Heart left ventricle (tissue), 16 donors: ENCODE results near the gene SLC19A1. TPM values are rescaled to one million over a fixed set of nuclear protein-coding genes. Genes with fewer than 3 reads are reported as not detected.

Experiments
- ATAC-seq, 4 donors: fragments of 200-7000 bp; cut with Tn5 transposase; one replicate each; pipeline ENCODE4 v1.9.1; 2020 to 2022; ENCODE audit warnings: moderate library complexity in 4 of 4, mild to moderate bottlenecking in 3 of 4, moderate number of reproducible peaks in 1 of 4
- DNase-seq, 5 donors: peaks; one replicate each; pipeline ENCODE4 v3.0.0-alpha.2; 2020
- H3K27ac ChIP-seq, 12 donors: fragments of 200-600 bp; sonication (generic) in 4 of 12; one replicate each; pipeline versions ENCODE4 v1.5.0 to v1.8.0; 2016 to 2022; ENCODE audit warnings: mild to moderate bottlenecking in 2 of 12
- H3K27me3 ChIP-seq, 9 donors: fragments of 200-600 bp; sonication (generic) in 2 of 9; one replicate each; pipeline versions ENCODE4 v1.5.1 to v1.8.0; 2016 to 2022; ENCODE audit warnings: mild to moderate bottlenecking in 3 of 9
- H3K36me3 ChIP-seq, 9 donors: fragments of 200-600 bp; sonication (generic) in 2 of 9; one replicate each; pipeline versions ENCODE4 v1.5.0 to v1.8.0; 2018 to 2022; ENCODE audit warnings: mild to moderate bottlenecking in 2 of 9
- H3K4me1 ChIP-seq, 12 donors: fragments of 200-600 bp; sonication (generic) in 4 of 12; one replicate each; pipeline versions ENCODE4 v1.5.0 to v1.8.0; 2016 to 2022; ENCODE audit warnings: mild to moderate bottlenecking in 3 of 12
- H3K4me3 ChIP-seq, 12 donors: fragments of 200-600 bp; sonication (generic) in 4 of 12; one replicate each; pipeline versions ENCODE4 v1.5.0 to v1.8.0; 2017 to 2022; ENCODE audit warnings: mild to moderate bottlenecking in 9 of 12, moderate library complexity in 4 of 12
- H3K9me3 ChIP-seq, 12 donors: fragments of 200-600 bp; sonication (generic) in 4 of 12; one replicate each; pipeline versions ENCODE4 v1.5.0 to v1.8.0; 2016 to 2022; ENCODE audit warnings: mild to moderate bottlenecking in 1 of 12
- CTCF ChIP-seq, 12 donors: fragments of 200-600 bp; sonication (generic) in 4 of 12; IDR thresholded peaks; one replicate each; pipeline versions ENCODE4 v1.5.0 to v1.8.0; 2018 to 2022; ENCODE audit warnings: antibody characterized with exemption in 12 of 12, mild to moderate bottlenecking in 5 of 12
- POLR2A ChIP-seq, 2 donors: fragments of 450-650 bp; IDR thresholded peaks; one replicate each; pipeline ENCODE4 v1.6.1; 2017; ENCODE audit warnings: antibody characterized with exemption in 2 of 2, mild to moderate bottlenecking in 2 of 2, moderate library complexity in 2 of 2
- WGBS, 4 donors: extraction: QIAGEN DNeasy Blood & Tissue Kit in 2 of 4; methylation state at CpG; one replicate each; pipeline versions ENCODE4 v1.1.5 to v1.1.7; 2013 to 2018; 5-methylcytosine and 5-hydroxymethylcytosine counted together
- intact Hi-C, 10 donors: fragments of 100-400 bp; cut with DNase I; formaldehyde crosslinking; loops; one replicate each; pipeline versions ENCODE4 v1.11.1 to v1.14.2; 2022
- polyA plus RNA-seq, 2 donors: library from polyadenylated mRNA; stranded (reverse); fragments of 200-250 nt; gene quantifications; one replicate each; pipeline ENCODE4 v1.2.3, GENCODE V29; 2013
- total RNA-seq, 9 donors: library from RNA; depleted of rRNA in 2 of 9; stranded (reverse); fragments of >200 nt in 2 of 9; fragmentation: NEBNext Ultra II Directional in 3 of 9; extraction: Animal tissue kit (Norgen Biotek cat#: 25700) in 3 of 9; gene quantifications; one replicate each; pipeline versions ENCODE4 v1.1.0 to v1.2.4, GENCODE V29; 2016 to 2023
- donor health status: ischemic (EF 13 %, LVEDD 7.1; RV severe dilation, severe dysfunction).
- donor health status: healthy with polysubstance abuse.
- donor health status: DM: no; HTN: yes; CAD: no.
- donor health status: DM: no; HTN: no; CAD: no.
- donor health status: ischemic (EF 25% LVEDD 6.9; RV normal size, moderate dysfunction).
- donor health status: ischemic (EF 25% LVEDD 5.7; RV mildly dilated, moderate dysfunction).
- donor health status: healthy.
- donor health status: DM: yes; HTN: yes; CAD: no.
- donor health status: ischemic (EF 35%, LVEDD 5.7; RV mildly dilated, moderate dysfunction).
- donor health status: nonischemic (EF 11% LVEDD 7.7; RV severe dilation, severe dysfunction).
- donor health status: DM: yes; HTN: yes; CAD: no.
- donor health status: PGD.
- donor health status: ischemic (EF 29% LVEDD 5.4; RV normal size, mild dysfunction).
- donor health status: nonischemic (EF 23%, LVEDD 6.1; RV moderate dilation, normal function).

Gene SLC19A1
- total and polyA plus RNA-seq, 11 donors = 2.4 to 7.0 (median 3.5) TPM

- H3K36me3 ChIP-seq = peaks cover 0 to 4% (median 0%) of the 10 kb centered on the region in 9 donors
- H3K27me3 ChIP-seq = no peaks in the 10 kb centered on the region
- H3K9me3 ChIP-seq = no peaks in the 10 kb centered on the region
- H3K4me3 ChIP-seq = peak overlapping the region in 10 of 12 donors; percentile 22 to 61 (median 42)
- TF ChIP-seq CTCF (IDR thresholded peaks at IDR 0.05) (no peak), POLR2A (IDR thresholded peaks at IDR 0.05) (no peak)
- H3K4me1 ChIP-seq = peaks cover 0 to 38% (median 12%) of the 10 kb centered on the region in 12 donors
- intact Hi-C loops = no loop called here
- peak overlapping the region in 6 of 12 donors; percentile 13 to 50 (median 32) for H3K27ac ChIP-seq
- DNase-seq (peak in 3 of 5 donors; percentile 52 to 74 (median 72)), ATAC-seq (peak; percentile 62 to 81 (median 79))
- 33 to 42% (median 40%) methylated on average over 9 to 23 of the region's 23 CpGs for WGBS, 4 donors
Measured at GRCh38 chr21:45454926-45455673, 87.1 kb downstream of the SLC19A1 start.

DNA sequence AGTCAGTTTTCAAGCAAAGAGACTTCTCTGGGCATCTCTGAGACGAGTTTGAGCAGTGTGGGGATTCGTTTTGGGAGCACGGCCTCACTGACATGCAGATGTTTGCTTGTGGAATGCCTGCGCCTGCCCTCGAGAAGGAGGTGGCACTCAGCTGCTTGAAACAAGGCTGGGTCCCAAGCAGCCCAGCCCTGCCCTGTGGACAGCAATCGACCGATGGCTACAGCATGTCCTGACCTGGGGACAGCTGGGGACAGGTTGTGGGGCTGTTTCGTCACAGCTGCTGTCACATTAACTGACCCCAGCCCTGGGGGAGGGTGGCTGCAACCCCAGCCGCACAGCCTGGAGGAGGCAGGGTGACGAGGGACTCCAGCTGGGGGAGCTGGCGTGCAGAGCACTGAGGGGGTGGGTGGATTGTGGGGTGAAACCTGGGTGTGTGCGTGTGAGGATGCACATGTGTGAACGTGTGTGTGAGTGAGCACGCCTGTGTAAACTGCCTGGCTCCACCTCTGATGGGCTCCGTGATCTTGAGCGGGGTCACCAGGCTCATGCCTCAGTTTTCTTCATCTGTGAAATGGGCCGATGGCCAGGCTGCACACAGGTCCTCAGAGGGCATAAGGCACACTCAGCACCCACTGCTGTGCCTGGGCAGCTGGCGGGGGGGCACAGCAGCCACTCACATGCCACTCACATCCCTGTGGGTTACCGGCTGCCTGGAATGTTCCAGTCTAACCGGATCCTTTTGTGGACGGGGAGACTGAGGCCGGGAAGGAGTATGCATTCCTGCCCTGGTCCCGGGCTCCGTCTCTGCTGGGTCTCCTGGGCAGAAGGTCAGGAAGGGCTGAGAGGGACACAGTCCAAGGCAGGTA lies 87.9 kb downstream of the SLC19A1 start:
- peak overlapping the region in 3 of 12 donors; percentile 26 to 50 (median 38) for H3K27ac ChIP-seq
- H3K36me3 ChIP-seq = no peaks in the 10 kb centered on the region
- H3K4me1 ChIP-seq = peaks cover 0 to 38% (median 12%) of the 10 kb centered on the region in 12 donors
- ATAC-seq (peak in 2 of 4 donors; percentile 11 to 30), DNase-seq (peak in 3 of 5 donors; percentile 31 to 52 (median 37))
- H3K9me3 ChIP-seq = no peaks in the 10 kb centered on the region
- intact Hi-C loops = no loop called here
- TF ChIP-seq CTCF (IDR thresholded peaks at IDR 0.05) = no peak
- TF ChIP-seq POLR2A (IDR thresholded peaks at IDR 0.05) = no peak
- no peaks in the 10 kb centered on the region for H3K27me3 ChIP-seq
- peak overlapping the region in 2 of 12 donors; percentile 59 to 61 for H3K4me3 ChIP-seq
- WGBS, 4 donors = 75 to 80% (median 77%) methylated on average over 20 to 24 of the region's 24 CpGs

DNA sequence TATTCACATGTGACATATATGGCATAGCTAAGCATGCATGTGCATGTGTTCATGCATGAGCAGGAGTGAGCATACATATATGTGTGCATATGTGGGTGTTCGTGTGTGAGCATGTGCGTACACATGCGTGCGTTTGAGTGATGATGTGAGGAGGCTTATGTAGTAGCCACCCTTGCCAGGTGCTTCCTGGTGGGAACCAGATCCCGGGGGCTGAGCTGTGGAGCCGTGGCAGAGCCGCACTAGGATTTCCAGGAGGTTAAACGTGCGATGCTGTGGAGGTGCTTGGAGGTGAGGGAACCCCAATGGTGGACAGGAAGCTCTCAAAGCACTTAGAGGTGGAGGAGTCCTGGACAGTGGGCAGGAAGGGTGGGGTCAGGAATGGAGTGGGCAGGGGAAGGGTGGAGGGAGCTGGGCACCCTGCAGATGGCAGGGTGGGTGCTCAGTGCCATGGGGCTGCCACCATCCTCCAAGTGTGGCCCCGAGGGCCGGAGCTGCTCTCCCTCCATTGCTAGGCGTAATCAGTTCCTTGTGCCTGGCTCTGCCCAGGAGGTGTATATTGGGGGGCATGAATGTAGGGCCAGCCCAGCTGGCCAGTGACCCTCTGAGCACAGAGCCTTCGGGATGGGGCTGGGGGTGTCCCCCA lies 88.8 kb downstream of the SLC19A1 start:
- TF ChIP-seq POLR2A (IDR thresholded peaks at IDR 0.05) = no peak
- no peak for TF ChIP-seq CTCF (IDR thresholded peaks at IDR 0.05)
- H3K4me3 ChIP-seq = no peak overlapping the region
- H3K36me3 ChIP-seq = peaks cover 0 to under 1% (median 0%) of the 10 kb centered on the region in 9 donors
- no peak overlapping the region for H3K27ac ChIP-seq
- intact Hi-C loops = no loop called here
- peak in 2 of 5 donors; percentile 15 to 38 for DNase-seq
- WGBS, 4 donors = 79 to 82% (median 80%) methylated on average over 12 to 13 of the region's 13 CpGs
- no peaks in the 10 kb centered on the region for H3K27me3 ChIP-seq
- ATAC-seq = no peak
- H3K4me1 ChIP-seq = peaks cover 0 to 38% (median 12%) of the 10 kb centered on the region in 12 donors
- H3K9me3 ChIP-seq = no peaks in the 10 kb centered on the region
